GM18511 (cell line): ENCODE results near the gene PDE4D.

Experiments used
- ATAC-seq: cut with Tn5 transposase; IDR thresholded peaks from one replicate; pipeline ENCODE4 v1.9.1; 2021; ENCODE audit warnings: mild to moderate bottlenecking, moderate library complexity; ENCODE audit not compliant: unreplicated experiment

Gene PDE4D

GRCh38 chr5:59346514-59346913 is 547.0 kb downstream of the PDE4D start:
- no peak for ATAC-seq

DNA sequence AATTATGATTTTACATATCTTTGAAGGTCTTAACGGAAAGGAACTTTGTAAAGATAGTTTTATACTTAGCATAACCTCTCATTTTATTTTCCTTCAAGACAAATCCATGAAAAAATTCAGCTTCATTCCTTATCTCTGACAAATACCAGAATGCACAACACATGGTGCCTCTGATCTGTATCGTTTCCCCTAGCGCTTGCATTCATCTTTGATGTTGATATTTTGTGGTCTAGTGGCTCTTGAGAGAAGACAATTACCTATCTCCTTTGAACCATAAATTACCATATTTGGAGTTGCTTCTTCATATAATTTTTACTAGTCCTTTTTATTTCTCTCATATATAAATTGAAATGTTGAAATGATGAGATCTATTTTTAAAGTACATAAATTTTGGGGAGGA is 551.3 kb downstream of the PDE4D start:
- ATAC-seq, result no peak

- no peak for ATAC-seq
These were observed 551.8 kb downstream of the PDE4D start for GRCh38 chr5:59341760-59342159.

GRCh38 chr5:59341155-59341554 is 552.4 kb downstream of the PDE4D start:
- no peak for ATAC-seq

GRCh38 chr5:59340637-59341036 is 552.9 kb downstream of the PDE4D start:
- ATAC-seq, result no peak

DNA sequence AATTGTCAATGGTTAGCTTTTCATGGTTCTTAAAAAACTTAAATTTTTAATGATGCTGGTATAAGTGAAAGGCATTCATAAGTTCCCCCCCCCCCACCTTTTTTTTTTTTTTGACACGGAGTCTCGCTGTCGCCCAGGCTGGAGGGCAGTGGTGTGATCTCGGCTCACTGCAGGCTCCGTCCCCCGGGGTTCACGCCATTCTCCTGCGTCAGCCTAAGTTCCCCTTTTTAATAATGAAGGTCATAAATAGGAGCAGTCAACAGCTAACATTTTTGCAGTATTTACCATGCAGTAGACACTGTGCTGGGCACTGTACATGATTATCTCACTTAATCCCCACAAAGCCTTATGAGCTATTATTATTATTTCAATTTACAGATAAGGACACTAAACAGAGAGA is 556.3 kb downstream of the PDE4D start:
- ATAC-seq, result no peak

GRCh38 chr5:59335544-59335943 is 558.0 kb downstream of the PDE4D start:
- ATAC-seq, result no peak

GRCh38 chr5:59333416-59333815 is 560.1 kb downstream of the PDE4D start:
- ATAC-seq, result no peak

GRCh38 chr5:59332236-59332973 is 561.1 kb downstream of the PDE4D start:
- no peak for ATAC-seq

- no peak for ATAC-seq
These were observed 562.8 kb downstream of the PDE4D start for GRCh38 chr5:59330680-59331079.

DNA sequence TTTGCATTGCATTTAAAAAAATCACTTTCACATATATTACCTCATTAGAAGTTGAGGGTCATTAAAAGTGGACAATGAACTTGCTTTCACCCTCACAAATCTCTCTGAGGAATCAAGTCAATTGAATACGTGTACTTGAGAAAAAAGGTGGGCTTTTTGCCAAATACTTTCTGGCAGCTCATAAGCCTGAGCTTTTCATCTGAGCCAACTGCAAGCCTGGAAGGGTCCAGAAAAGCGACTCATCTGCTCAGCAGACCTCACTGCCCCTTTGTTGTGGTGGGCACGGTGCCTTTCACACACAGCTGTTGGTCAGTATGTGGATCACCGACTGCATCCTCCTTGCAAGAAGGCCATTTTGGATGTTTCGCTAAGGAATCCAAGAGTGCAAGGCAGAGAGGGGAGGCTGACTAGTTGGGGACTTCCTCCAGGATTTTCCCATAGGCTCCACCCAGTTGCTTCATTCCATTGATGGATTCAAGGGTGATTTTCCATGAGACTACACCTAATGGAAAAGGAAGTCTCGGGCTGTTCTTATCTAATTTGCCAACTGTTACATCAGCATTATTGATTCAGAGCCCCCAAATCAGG is 564.7 kb downstream of the PDE4D start:
- no peak for ATAC-seq

DNA sequence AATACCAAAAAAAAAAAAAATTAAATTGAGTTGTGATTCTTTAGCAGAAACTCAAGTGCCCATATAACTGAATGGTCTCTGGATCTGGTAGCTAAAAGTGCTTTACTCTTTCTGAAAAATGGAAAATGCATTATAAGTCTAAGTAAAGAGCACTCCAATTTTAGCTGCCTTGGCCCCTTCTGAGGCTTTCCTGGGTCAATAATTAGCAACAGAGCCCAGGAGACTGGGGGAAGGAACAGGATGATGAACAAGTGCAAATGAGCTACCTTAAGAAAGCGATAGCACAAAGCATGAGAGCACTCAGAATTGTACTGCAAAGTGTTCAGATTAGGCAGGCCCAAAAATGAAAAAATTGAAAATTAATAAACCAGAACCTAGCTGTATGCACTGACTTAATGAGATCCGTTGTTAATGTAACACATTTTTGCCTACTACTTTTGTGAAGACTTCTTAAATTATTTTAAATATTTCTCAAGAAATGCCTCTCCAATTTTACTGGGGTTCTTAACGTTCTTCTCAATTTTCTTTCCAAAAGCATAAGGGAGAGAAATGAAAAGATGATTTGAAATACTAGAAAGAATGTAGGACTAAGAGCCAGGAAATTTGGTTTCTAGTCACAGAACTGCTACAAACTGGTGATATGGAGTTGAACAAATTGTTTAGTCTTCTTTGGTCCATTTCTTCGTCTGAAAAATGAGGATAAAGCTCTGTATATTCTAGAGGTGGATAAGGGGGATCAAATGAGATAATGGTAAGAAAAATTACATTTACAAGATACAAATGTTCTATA is 566.1 kb downstream of the PDE4D start:
- ATAC-seq, result no peak

GRCh38 chr5:59326596-59326995 is 566.9 kb downstream of the PDE4D start:
- ATAC-seq, result no peak

- no peak for ATAC-seq
These were observed 568.5 kb downstream of the PDE4D start for GRCh38 chr5:59325070-59325469.

DNA sequence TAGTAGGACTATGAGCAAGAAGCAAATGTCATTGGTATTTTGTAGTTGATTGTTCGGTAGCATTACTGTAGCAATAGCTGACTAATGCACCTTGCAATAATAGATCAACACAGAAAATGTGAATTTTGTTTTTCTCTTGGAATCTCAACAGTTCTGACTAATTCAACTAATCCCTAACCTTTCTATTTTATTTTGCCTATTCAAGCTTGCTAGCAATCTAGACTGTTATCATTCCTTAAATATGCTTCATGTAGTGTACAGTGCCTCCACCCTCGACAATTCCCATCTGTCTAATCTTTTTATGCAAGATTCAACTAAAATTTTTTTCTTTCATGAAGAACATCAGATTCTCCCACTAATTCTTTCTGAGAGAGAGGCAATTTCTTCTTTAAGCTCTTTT is 570.6 kb downstream of the PDE4D start:
- no peak for ATAC-seq

DNA sequence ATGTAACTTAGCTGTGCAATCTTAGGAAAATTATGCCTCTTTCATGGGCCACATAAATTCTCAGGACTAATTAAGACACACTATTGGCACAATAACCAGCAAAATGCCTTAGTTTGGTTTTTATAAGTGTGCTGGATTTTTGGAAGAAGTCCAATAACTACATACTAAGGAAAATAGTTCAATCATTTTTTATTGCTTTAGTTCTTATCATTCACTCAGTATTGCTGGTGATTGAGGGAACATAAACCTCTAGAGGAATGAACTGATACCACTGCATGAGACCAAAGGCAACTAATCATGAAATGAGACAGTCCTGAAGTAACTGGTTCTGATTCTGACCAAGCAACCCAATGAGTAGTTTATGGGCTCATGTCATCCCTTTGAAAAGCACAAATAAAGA is 571.5 kb downstream of the PDE4D start:
- ATAC-seq, result no peak

DNA sequence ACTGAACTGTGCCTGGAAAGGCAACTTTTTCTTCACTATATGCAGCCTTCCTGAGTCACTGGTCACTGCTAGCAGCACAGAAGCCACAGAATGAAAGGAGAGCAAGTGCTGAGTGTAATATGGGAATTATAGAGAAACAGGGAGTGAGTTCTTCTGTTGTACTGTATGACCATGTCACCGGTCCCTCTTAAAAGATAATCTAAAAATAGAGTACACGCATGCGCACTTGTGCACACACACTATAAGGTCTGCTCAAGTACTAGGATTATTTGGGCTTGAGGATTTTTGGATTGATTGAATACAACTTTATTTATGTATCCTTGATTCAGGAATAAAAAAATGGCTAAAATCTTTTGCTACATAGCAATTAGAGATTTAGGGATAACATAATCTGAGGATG is 571.9 kb downstream of the PDE4D start:
- no peak for ATAC-seq

DNA sequence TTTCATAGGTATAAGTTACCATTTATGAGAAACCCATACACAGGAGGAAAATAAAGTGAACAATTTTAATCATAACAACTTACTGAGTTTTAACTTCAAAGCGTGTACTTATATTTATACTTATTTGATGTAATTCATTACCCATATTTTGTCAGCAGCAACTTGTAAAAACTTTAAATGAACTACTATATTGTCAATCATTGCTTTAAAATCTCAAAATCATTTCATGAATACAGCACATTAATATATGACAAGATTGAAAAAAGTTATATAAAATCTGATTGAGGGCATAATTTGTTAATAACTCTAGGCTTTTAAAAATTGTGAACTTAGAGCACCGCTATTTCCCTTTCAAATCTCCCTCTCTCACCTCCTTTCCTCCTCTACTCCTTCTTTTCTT is 573.1 kb downstream of the PDE4D start:
- ATAC-seq, result no peak

- ATAC-seq, result no peak
These were observed 574.3 kb downstream of the PDE4D start for GRCh38 chr5:59319250-59319649.

DNA sequence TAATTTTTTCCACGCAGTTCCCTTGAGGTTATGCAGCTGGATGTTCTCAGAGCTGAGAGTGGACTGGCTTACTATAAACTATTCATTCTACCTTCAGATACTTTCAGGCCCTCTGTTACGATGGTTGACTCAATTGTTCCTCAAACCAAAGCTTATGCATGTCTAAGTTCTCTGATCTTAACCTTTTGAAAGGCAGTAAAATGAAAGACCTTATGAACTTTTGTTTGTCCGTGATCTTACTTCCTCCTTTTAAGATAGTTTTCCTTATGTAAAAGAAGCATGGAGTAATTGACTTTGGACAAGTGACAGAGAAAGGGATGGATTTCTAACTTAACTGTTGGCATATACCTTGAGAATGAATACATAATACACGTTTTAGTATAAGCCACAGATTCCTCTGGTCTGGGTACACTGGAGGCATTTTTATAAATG is 575.7 kb downstream of the PDE4D start:
- ATAC-seq, result no peak

- no peak for ATAC-seq
These were observed 576.3 kb downstream of the PDE4D start for GRCh38 chr5:59317023-59317773.
